ENCODE results near the gene NCKAP5L.
"Not testable (repeated sequence)": the region's sequence is repeated elsewhere in the genome, so short reads cannot be mapped to it uniquely, and the experiment has no call there.

Gene NCKAP5L

GRCh38 chr12:49776413-49776812, 51.8 kb downstream of the NCKAP5L start:
- Histone ChIP-seq H3K27ac (no peak overlapping the region), H2AFZ (no peak overlapping the region), H3K79me2 (no peaks in the 10 kb centered on the region), H3K36me3 (ENCODE audit: control insufficient read depth, insufficient read depth, low read length) (no peaks in the 10 kb centered on the region), H3K27me3 (ENCODE audit: control insufficient read depth, insufficient read depth, low read length) (no peaks in the 10 kb centered on the region), H3K4me2 (ENCODE audit: low read length) (no peak overlapping the region), H3K4me3 (ENCODE audit: low read depth, low read length) (no peak overlapping the region), H3K9me3 (ENCODE audit: control insufficient read depth, low read length) (no peaks in the 10 kb centered on the region), H3K9ac (no peak overlapping the region), H3K4me1 (peaks cover 3% of the 10 kb centered on the region)
- TF ChIP-seq CTCF (IDR thresholded peaks at IDR 0.05), result peak; percentile 78

- H3K79me2 ChIP-seq; H3K27ac ChIP-seq; H3K4me2 ChIP-seq (ENCODE audit: low read length); H3K4me1 ChIP-seq; H3K27me3 ChIP-seq (ENCODE audit: control insufficient read depth, insufficient read depth, low read length); H3K9me3 ChIP-seq (ENCODE audit: control insufficient read depth, low read length); H3K4me3 ChIP-seq (ENCODE audit: low read depth, low read length); H3K9ac ChIP-seq; H2AFZ ChIP-seq; H3K36me3 ChIP-seq (ENCODE audit: control insufficient read depth, insufficient read depth, low read length): not testable (repeated sequence)
These were observed 55.1 kb downstream of the NCKAP5L start for GRCh38 chr12:49773102-49773501.

GRCh38 chr12:49767333-49767732, 60.9 kb downstream of the NCKAP5L start:
- Histone ChIP-seq H3K9me3 (ENCODE audit: control insufficient read depth, low read length) (no peaks in the 10 kb centered on the region), H3K4me1 (no peaks in the 10 kb centered on the region), H3K4me3 (ENCODE audit: low read depth, low read length) (no peak overlapping the region), H3K27ac (no peak overlapping the region), H3K79me2 (no peaks in the 10 kb centered on the region), H3K27me3 (ENCODE audit: control insufficient read depth, insufficient read depth, low read length) (no peaks in the 10 kb centered on the region), H3K36me3 (ENCODE audit: control insufficient read depth, insufficient read depth, low read length) (no peaks in the 10 kb centered on the region), H3K4me2 (ENCODE audit: low read length) (no peak overlapping the region), H2AFZ (no peak overlapping the region), H3K9ac (no peak overlapping the region)
- no peak for TF ChIP-seq CTCF (IDR thresholded peaks at IDR 0.05)

GRCh38 chr12:49766115-49766455, 62.1 kb downstream of the NCKAP5L start:
- Histone ChIP-seq H3K79me2 (no peaks in the 10 kb centered on the region), H3K4me3 (ENCODE audit: low read depth, low read length) (no peak overlapping the region), H2AFZ (no peak overlapping the region), H3K27me3 (ENCODE audit: control insufficient read depth, insufficient read depth, low read length) (no peaks in the 10 kb centered on the region), H3K9ac (no peak overlapping the region), H3K27ac (no peak overlapping the region), H3K9me3 (ENCODE audit: control insufficient read depth, low read length) (no peaks in the 10 kb centered on the region), H3K4me2 (ENCODE audit: low read length) (no peak overlapping the region), H3K36me3 (ENCODE audit: control insufficient read depth, insufficient read depth, low read length) (no peaks in the 10 kb centered on the region), H3K4me1 (no peaks in the 10 kb centered on the region)
- no peak for TF ChIP-seq CTCF (IDR thresholded peaks at IDR 0.05)

DNA sequence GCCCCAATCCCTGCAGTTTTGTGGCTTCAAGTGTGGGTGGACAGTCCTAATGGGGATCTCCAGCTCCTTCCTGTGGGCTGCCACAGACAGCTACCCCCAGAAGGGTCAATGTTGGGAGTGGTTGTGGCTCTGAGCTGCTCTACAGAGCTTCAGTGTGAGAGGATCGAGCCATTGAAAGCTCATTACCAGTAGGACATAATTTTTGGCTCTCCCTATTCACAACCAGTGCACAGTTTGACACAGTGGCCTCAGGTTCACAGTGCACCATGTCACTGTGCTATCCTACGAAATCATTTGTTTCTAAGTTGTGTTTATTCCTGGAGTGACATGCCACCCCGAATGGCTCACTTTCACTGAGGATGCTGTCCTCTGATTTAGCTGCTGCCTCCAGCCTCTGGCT, 64.1 kb downstream of the NCKAP5L start:
- H2AFZ ChIP-seq, result no peak overlapping the region
- H3K4me3 ChIP-seq (ENCODE audit: low read depth, low read length), result no peak overlapping the region
- H3K4me1 ChIP-seq, result no peaks in the 10 kb centered on the region
- H3K79me2 ChIP-seq, result no peaks in the 10 kb centered on the region
- no peaks in the 10 kb centered on the region for H3K9me3 ChIP-seq (ENCODE audit: control insufficient read depth, low read length)
- no peak overlapping the region for H3K27ac ChIP-seq
- H3K9ac ChIP-seq, result no peak overlapping the region
- TF ChIP-seq CTCF (IDR thresholded peaks at IDR 0.05), result no peak
- no peak overlapping the region for H3K4me2 ChIP-seq (ENCODE audit: low read length)
- H3K36me3 ChIP-seq (ENCODE audit: control insufficient read depth, insufficient read depth, low read length), result no peaks in the 10 kb centered on the region
- no peaks in the 10 kb centered on the region for H3K27me3 ChIP-seq (ENCODE audit: control insufficient read depth, insufficient read depth, low read length)
